Activated CD8-positive, alpha-beta memory T cell treated with anti-CD3 and anti-CD28 coated beads for 48 hours (primary cell): ENCODE data around the gene UPP1.
"Not testable (repeated sequence)": the region's sequence is repeated elsewhere in the genome, so short reads cannot be mapped to it uniquely, and the experiment has no call there.

Experiments
- DNase-seq, 3 experiments: peaks; one replicate each; pipeline ENCODE4 v3.0.0-alpha.2; 2020; ENCODE audit warnings: low read depth in 2 of 3, low spot score in 2 of 3

Gene UPP1

GRCh38 chr7:48110868-48111267 is 21.8 kb downstream of the UPP1 start:
- no peak for DNase-seq

- DNase-seq = no peak
Observed at GRCh38 chr7:48111596-48111995, 22.5 kb downstream of the UPP1 start.

DNA sequence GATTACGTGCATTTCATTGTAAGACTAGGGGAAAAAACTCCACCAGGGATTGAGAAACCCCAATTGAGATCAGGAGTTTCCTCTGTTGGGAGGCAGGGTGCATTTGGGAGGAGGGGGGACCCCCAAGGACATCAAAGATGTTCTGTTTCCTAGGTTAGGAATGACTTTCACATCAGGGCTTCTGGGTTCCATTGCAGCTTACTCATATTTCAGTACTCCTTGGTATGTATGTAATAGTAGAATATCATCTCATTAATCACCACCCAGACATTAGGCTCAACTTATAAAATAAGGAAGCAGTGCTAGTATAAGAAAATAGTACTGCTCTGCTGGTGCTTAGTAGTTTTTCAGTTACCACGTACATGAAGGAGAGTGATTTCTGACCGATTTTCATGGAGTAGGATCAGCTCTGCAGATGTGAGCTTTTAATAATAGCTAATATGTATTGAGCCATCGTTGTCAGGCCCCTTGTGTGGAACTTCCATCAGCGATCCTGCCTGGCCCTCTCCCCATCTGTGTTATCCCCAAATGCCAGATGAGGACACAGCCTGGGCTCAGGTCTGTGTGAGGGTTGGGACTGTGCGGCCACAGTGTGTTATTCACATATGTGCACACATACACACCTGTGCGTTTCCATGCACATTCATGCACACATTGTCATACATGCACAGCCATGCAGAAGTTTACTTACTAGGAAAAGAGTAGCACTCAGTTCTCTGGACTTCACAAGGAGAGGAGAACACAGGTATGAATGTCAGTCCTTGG is 23.5 kb downstream of the UPP1 start:
- no peak for DNase-seq

DNA sequence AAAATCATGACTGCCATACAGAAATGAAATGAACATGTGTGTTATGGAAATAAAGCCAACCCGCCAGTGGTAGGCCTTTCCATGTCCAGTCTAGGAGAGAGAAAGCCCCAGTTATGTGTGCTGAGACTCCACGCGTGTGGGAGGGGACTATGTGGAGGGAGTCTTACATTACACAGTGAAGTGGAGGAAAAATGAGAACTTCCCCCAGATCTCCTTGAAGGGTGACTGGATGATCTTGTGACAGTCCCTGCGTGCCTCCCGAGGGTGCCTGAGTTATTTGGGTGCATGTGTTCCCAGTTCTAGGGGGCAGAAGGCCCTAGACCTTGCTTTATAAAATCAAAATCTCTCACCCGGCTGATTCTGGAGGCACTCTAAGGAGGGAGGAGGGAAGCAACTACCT is 24.2 kb downstream of the UPP1 start:
- DNase-seq = no peak

DNA sequence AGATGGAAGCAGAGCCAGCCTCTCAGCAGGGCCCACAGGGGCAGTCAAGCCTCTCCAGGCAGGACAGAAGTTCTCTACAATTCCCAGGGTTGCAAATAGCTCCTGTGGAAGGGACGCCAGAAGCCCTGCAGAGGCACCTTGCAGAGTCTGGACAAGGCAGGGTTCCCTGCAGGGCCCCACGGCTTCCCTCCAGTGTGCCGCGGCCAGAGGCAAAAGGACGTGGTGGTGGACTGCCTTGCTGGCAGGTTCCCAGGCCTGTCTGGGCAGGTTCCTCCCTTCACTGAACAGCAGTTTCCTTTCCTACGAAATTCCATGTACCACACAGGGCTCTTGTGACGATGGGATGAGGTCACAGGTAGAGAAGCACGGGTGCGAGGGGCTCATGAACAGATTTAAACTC is 25.1 kb downstream of the UPP1 start:
- no peak for DNase-seq

DNA sequence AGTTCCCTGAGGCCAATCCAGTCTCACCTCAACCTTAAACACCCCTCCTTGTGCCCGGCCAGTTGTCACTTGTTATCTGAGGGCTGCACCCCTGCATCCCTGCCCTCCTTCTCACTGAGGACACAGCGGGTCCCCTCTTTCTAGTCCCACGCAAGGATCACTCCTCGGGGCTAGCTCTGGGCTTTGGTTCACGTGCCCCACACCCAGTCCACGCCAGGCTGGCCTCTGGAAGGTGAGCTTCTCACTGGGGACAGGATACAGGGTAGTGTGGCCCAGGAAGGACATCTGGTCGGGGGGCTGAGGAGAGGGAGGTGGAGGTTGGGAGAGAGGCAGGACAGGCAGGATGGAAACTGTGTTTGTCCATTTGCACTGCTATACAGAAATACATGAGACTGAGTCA is 25.5 kb downstream of the UPP1 start:
- no peak for DNase-seq

DNA sequence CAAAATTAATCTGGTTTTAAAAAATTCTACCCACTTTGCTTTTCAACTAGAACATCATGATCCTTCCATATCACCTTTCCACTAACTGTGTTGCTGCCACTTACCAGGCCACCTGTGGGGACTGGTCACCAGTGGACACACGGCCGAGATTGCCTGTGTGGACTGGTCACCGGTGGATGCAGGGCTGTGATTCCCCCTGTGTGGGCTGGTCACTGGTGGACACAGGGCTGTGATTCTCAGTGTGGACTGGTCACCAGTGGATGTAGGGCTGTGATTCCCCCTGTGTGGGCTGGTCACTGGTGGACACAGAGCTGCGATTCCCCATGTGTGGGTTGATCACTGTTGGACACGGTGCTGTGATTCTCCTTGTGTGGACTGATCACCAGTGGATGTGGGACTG is 27.0 kb downstream of the UPP1 start:
- DNase-seq = no peak

DNA sequence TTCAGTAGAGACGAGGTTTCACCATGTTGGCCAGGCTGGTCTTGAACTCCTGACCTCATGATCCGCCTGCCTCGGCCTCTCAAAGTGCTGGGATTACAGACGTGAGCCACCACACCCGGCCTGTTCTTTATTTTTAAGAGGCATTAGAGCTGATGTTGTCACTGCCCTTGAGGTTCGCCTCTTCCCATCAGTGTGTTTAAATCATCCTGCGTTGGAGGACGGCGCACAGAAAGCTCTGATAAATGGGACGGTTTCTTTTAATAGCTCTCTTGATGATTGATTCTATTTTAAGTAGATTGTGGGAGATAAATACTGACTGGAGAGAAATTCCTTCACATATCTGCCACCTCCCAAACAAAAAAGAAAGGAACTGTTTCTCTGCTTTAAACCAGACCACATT is 29.0 kb downstream of the UPP1 start:
- no peak for DNase-seq

DNA sequence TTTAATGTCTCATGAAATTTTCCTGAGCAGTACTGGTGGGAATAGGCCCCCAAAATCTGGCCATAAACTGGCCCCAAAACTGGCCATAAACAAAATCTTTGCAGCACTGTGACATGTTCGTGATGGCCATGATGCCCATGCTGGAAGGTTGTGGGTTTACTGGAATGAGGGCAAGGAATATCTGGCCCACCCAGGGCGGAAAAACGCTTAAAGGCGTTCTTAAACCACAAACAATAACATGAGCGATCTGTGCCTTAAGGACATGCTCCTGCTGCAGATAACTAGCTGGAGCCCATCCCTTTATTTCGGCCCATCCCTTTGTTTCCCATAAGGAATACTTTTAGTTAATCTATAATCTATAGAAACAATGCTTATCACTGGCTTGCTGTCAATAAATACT is 31.5 kb downstream of the UPP1 start:
- not testable (repeated sequence) for DNase-seq

- no peak for DNase-seq
Observed at GRCh38 chr7:48126037-48126436, 37.0 kb downstream of the UPP1 start.

GRCh38 chr7:48130658-48131108 is 41.6 kb downstream of the UPP1 start:
- DNase-seq = no peak

GRCh38 chr7:48132792-48133191 is 43.7 kb downstream of the UPP1 start:
- no peak for DNase-seq

DNA sequence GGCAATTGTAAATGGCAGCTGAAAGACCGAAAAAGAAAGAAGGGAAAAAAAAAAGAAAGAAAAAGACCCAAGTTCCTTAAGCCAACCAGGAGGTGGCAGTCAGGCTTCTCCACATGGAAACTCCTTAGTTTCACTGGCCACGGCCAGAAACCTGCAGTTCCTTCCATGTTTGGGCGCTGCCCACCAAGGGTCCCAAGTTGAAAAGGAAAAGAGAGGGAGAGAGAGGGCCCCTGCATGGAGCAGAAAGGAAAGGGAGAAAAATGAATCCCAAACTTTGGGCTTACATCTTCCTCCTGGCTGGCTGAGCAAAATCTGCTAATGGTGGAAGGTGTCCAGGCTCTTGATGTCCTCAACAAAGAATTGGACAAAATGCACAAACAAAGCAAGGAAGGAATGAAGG is 50.4 kb downstream of the UPP1 start:
- no peak for DNase-seq

DNA sequence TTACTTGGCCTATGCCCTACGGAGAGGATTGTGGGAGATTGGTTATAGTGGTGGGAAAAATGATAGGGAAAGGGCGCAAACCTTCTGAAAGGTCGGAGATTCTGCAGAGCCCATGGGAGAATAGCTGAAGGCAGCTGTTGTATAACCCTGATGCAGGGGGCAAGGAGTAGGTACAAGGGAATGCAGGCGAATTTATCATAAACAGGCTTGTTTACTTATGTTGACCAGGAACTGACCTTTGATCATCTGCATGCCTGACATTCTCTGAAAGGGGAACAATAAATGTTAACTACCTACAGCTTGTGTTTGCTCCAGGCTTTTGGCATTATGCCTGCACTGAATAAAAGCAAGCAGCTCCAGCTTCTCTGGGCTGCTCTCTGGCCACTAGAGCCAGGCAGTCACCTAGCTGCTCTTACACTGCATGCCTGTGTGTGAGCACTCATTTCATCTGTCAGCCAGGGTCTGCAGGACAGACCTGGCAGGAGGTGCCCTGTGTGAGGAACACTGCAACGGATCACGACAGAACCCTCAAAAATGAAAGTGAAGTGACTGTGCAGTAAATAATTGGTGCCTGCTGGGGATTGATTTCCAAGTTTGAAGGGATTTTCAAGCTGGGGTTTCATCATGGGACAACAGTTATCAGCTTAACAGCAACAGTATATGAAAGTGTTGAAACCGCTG is 51.1 kb downstream of the UPP1 start:
- DNase-seq = no peak

- DNase-seq = no peak
Observed at GRCh38 chr7:48141521-48141920, 52.5 kb downstream of the UPP1 start.

DNA sequence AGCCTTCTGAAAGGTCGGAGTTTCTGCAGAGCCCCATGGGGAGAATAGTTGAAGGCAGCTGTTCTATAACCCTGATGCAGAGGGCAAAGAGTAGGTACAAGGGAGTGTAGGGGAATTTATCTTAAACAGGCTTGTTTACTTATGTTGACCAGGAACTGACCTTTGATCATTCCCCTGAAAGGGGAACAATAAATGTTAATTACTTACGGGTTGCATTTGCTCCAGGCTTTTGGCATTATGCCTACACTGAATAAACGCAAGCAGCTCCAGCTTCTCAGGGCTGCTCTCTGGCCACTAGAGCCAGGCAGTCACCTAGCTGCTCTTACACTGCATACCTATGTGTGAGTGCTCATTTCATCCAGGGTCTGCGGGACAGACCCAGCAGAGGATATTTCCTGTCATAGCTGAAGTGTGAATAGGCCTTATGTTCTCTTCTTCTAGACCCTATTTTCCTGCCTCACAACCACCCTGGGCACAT is 55.3 kb downstream of the UPP1 start:
- no peak for DNase-seq

- DNase-seq = no peak
Observed at GRCh38 chr7:48147078-48147591, 58.1 kb downstream of the UPP1 start.

DNA sequence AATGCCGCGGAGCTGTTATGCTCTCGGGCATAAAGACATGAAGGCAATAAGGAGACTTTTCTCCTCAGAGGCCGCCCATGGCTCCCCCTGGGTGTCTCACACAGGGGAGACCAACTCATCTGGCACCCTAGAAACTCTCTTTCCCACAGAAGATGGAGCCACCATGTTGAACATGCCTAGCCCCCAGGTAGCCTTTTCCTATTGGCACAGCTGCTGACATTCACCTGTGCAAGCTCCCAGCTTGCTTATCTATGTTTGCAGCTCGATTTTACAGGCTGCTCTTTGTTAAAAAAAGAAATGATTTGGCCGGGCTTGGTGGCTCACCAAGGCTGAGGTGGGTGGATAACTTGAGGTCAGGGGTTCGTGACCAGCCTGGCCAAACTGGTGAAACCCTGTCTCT is 58.6 kb downstream of the UPP1 start:
- DNase-seq = not testable (repeated sequence)

- DNase-seq = no peak
Observed at GRCh38 chr7:48148311-48148710, 59.2 kb downstream of the UPP1 start.

GRCh38 chr7:48149058-48149457 is 60.0 kb downstream of the UPP1 start:
- DNase-seq = no peak

- no peak for DNase-seq
Observed at GRCh38 chr7:48150086-48150485, 61.0 kb downstream of the UPP1 start.

GRCh38 chr7:48154792-48155413 is 65.8 kb downstream of the UPP1 start:
- no peak for DNase-seq
